HEK293 (cell line): Measurements from ENCODE around the gene PHF20.
A peak's percentile ranks its signal among the peaks of the same experiment; 100 is the strongest.

Source experiments
- CTCF ChIA-PET: fragments of 350-600 bp; formaldehyde crosslinking; extraction: SDS; loops from one replicate; lab custom pipeline; 2021; ENCODE audit warnings: antibody characterized with exemption; lab: Yijun Ruan, JAX
- POLR2A ChIA-PET: fragments of 300-600 bp; formaldehyde crosslinking; extraction: SDS; loops from one replicate; lab custom pipeline; 2020; ENCODE audit warnings: antibody characterized with exemption, inconsistent platforms; lab: Yijun Ruan, JAX
- H3K27ac ChIP-seq: fragments of 200-500 bp; sonication (Bioruptor generic); 2 replicates; pipeline ENCODE4 v1.5.1; 2014; ENCODE audit warnings: low read depth, low read length, control low read depth, inconsistent platforms; ENCODE audit errors: extremely low read depth
- H3K36me3 ChIP-seq, 2 experiments: fragments of 200-500 bp in 1 of 2; sonication (Bioruptor generic) in 1 of 2; 1 replicate in 1 of 2; 2 replicates in 1 of 2; pipeline ENCODE4 v1.5.1; 2014 to 2017; ENCODE audit warnings: inconsistent platforms in 2 of 2, low read length in 2 of 2; ENCODE audit not compliant: control insufficient read depth in 2 of 2, insufficient read depth in 1 of 2
- H3K4me1 ChIP-seq: fragments of 200-500 bp; sonication (Bioruptor generic); 2 replicates; pipeline ENCODE4 v1.5.1; 2014; ENCODE audit warnings: mild to moderate bottlenecking, low read length, inconsistent platforms; ENCODE audit not compliant: control insufficient read depth, insufficient read depth
- H3K4me3 ChIP-seq: 2 replicates; pipeline ENCODE4 v1.5.1; 2011; ENCODE audit warnings: low read depth, mild to moderate bottlenecking, control low read depth, low read length, moderate library complexity
- H3K9me3 ChIP-seq: fragments of 200-500 bp; sonication (Bioruptor generic); 2 replicates; pipeline ENCODE4 v1.5.1; 2014; ENCODE audit warnings: low read depth, low read length, inconsistent platforms; ENCODE audit not compliant: control insufficient read depth, insufficient read depth
- ATF2 ChIP-seq: fragments of 450-650 bp; formaldehyde crosslinking; IDR thresholded peaks from 2 replicates; pipeline ENCODE4 v1.5.1; 2016; ENCODE audit warnings: missing biosample characterization, missing genetic modification characterization, low read depth
- ELK4 ChIP-seq: IDR thresholded peaks from 2 replicates; pipeline ENCODE4 v1.6.1; 2011; ENCODE audit warnings: mild to moderate bottlenecking, low read depth, low read length, borderline replicate concordance
- GFI1B ChIP-seq: fragments of 450-650 bp; formaldehyde crosslinking; IDR thresholded peaks from 2 replicates; pipeline ENCODE4 v1.5.1; 2016; ENCODE audit warnings: missing biosample characterization, missing genetic modification characterization
- GLIS2 ChIP-seq: fragments of 450-650 bp; formaldehyde crosslinking; IDR thresholded peaks from 2 replicates; pipeline ENCODE4 v1.5.1; 2016; ENCODE audit warnings: missing biosample characterization, missing genetic modification characterization
- KLF8 ChIP-seq: fragments of 450-650 bp; formaldehyde crosslinking; IDR thresholded peaks from 2 replicates; pipeline ENCODE4 v1.5.1; 2016; ENCODE audit warnings: missing biosample characterization, missing genetic modification characterization
- REST ChIP-seq: fragments of 450-650 bp; formaldehyde crosslinking; IDR thresholded peaks from 2 replicates; pipeline ENCODE4 v1.5.1; 2016; ENCODE audit warnings: missing biosample characterization, missing genetic modification characterization
- SETDB1 ChIP-seq: IDR thresholded peaks from one replicate; pipeline ENCODE4 v1.6.1; 2017; ENCODE audit warnings: mild to moderate bottlenecking, low read length, moderate library complexity, mixed read lengths; ENCODE audit not compliant: insufficient read length
- ZBTB49 ChIP-seq: fragments of 450-650 bp; formaldehyde crosslinking; IDR thresholded peaks from 2 replicates; pipeline ENCODE4 v1.5.1; 2016; ENCODE audit warnings: missing biosample characterization, missing genetic modification characterization, low read depth
- ZFP69B ChIP-seq: fragments of 450-650 bp; formaldehyde crosslinking; IDR thresholded peaks from 2 replicates; pipeline ENCODE4 v1.5.1; 2016; ENCODE audit warnings: missing biosample characterization, missing genetic modification characterization
- ZNF10 ChIP-seq: fragments of 450-650 bp; formaldehyde crosslinking; IDR thresholded peaks from 2 replicates; pipeline ENCODE4 v1.5.1; 2017; ENCODE audit warnings: missing biosample characterization, missing genetic modification characterization
- ZNF169 ChIP-seq: fragments of 450-650 bp; formaldehyde crosslinking; IDR thresholded peaks from 2 replicates; pipeline ENCODE4 v1.5.1; 2016; ENCODE audit warnings: missing biosample characterization, missing genetic modification characterization
- ZNF18 ChIP-seq: fragments of 450-650 bp; formaldehyde crosslinking; IDR thresholded peaks from 2 replicates; pipeline ENCODE4 v1.5.1; 2016; ENCODE audit warnings: missing biosample characterization, missing genetic modification characterization
- ZNF184 ChIP-seq: fragments of 450-650 bp; IDR thresholded peaks from 2 replicates; pipeline ENCODE4 v1.5.1; 2018; ENCODE audit warnings: missing biosample characterization, mild to moderate bottlenecking, missing genetic modification characterization
- ZNF335 ChIP-seq: fragments of 450-650 bp; formaldehyde crosslinking; conservative IDR thresholded peaks from 2 replicates; pipeline ENCODE4 v1.5.1; 2016; ENCODE audit warnings: missing biosample characterization, missing genetic modification characterization
- ZNF513 ChIP-seq: fragments of 450-650 bp; IDR thresholded peaks from 2 replicates; pipeline ENCODE4 v1.5.1; 2018; ENCODE audit warnings: missing biosample characterization, missing genetic modification characterization
- ZSCAN30 ChIP-seq: fragments of 450-650 bp; IDR thresholded peaks from 2 replicates; pipeline ENCODE4 v1.5.1; 2018; ENCODE audit warnings: missing biosample characterization, mild to moderate bottlenecking, missing genetic modification characterization, moderate library complexity
- ZSCAN5A ChIP-seq: fragments of 450-650 bp; formaldehyde crosslinking; IDR thresholded peaks from 2 replicates; pipeline ENCODE4 v1.5.1; 2016; ENCODE audit warnings: missing biosample characterization, missing genetic modification characterization

The PHF20 gene

GRCh38 chr20:35954200-35954906 is 182.5 kb downstream of the PHF20 start, which contains the start of gene SCAND1 (continued):
- TF ChIP-seq REST (tag by site-specific recombination) (peak; percentile 35; the same call in 1 of the 2 replicates), ATF2 (tag by site-specific recombination) (peak; percentile 58; the same call in 1 of the 2 replicates), ZNF513 (tag by site-specific recombination) (no peak), ZNF184 (tag by site-specific recombination) (peak; percentile 88), GFI1B (tag by site-specific recombination) (no peak), ZFP69B (tag by site-specific recombination) (peak; percentile 79; the same call in 1 of the 2 replicates)

GRCh38 chr20:35954907-35955251 is 183.1 kb downstream of the PHF20 start:
- H3K36me3 ChIP-seq, result peaks cover 0 to 10% of the 10 kb centered on the region in 2 experiments; a peak in 2 of 3 replicates
- H3K4me3 ChIP-seq, result peak overlapping the region; percentile 77
- TF ChIP-seq ZSCAN5A (tag by site-specific recombination) (no peak), ZNF335 (tag by site-specific recombination) (peak; percentile 49), ZBTB49 (tag by site-specific recombination) (no peak), GLIS2 (tag by site-specific recombination) (peak; percentile 49; the same call in 1 of the 2 replicates), ELK4 (no peak), ZNF18 (tag by site-specific recombination) (0 out of 2 replicates have a peak, but pooled peaks have one; percentile 4), ZNF10 (tag by site-specific recombination) (no peak), SETDB1 (peak; percentile 3), KLF8 (no peak), ZNF169 (no peak), ZSCAN30 (peak; percentile 88)
- peak overlapping the region; percentile 89 for H3K27ac ChIP-seq
- ChIA-PET POLR2A (interaction anchor here (0.6 to 3.0 kb wide), 21 partner anchors 9 to 500 kb away, joined by 3 to 47 read pairs (median 4); partner anchors contain the start of genes CEP250, CNBD2, CPNE1 and NFS1), CTCF (interaction anchor here (0.5 to 3.9 kb wide), 37 partner anchors 9 to 505 kb away, joined by 3 to 46 read pairs (median 4); partner anchors contain the start of gene CNBD2)
- no peaks in the 10 kb centered on the region for H3K9me3 ChIP-seq
- no peaks in the 10 kb centered on the region for H3K4me1 ChIP-seq
